H1 (cell line): ENCODE measurements around the gene ZNF318. TPM values are rescaled to one million over a fixed set of nuclear protein-coding genes. Genes with fewer than 3 reads are reported as not detected.

Source experiments
- CTCF ChIA-PET: fragments of 300-600 bp; sonication (Branson Sonifier 250); formaldehyde crosslinking; loops from one replicate; lab custom pipeline; 2021; ENCODE audit not compliant: partially characterized antibody; lab: Charles Lee
- POLR2A ChIA-PET: fragments of 300-600 bp; sonication (Branson Sonifier 250); formaldehyde crosslinking; loops from one replicate; lab custom pipeline; 2021; ENCODE audit warnings: inconsistent platforms; ENCODE audit not compliant: partially characterized antibody; lab: Charles Lee
- DNase-seq, 2 experiments: peaks; one replicate each; pipeline versions ENCODE4 v3.0.0 to v3.0.0-alpha.2; 2010 to 2022; ENCODE audit warnings: low spot score in 2 of 2, low read depth in 1 of 2, mixed read lengths in 1 of 2
- FAIRE-seq: peaks from 2 replicates; lab custom pipeline; 2011; peaks lifted over from hg19 to GRCh38; lab: Jason Lieb, UNC
- H2AFZ ChIP-seq: 2 replicates; pipeline ENCODE4 v1.8.1; 2012; ENCODE audit warnings: low read length, inconsistent platforms
- H2AK5ac ChIP-seq: 2 replicates; pipeline ENCODE4 v1.6.1; 2013; ENCODE audit warnings: low read depth, low read length
- H2BK120ac ChIP-seq: replicated peaks from 2 replicates; pipeline ENCODE3; 2013; ENCODE audit warnings: low read depth, low read length, inconsistent platforms
- H2BK12ac ChIP-seq: 2 replicates; pipeline ENCODE4 v1.6.1; 2013; ENCODE audit warnings: low read depth, low read length
- H2BK15ac ChIP-seq: 2 replicates; pipeline ENCODE4 v1.6.1; 2013; ENCODE audit warnings: low read length
- H2BK20ac ChIP-seq: 2 replicates; pipeline ENCODE4 v1.6.1; 2013; ENCODE audit warnings: low read length
- H2BK5ac ChIP-seq: 2 replicates; pipeline ENCODE4 v1.6.1; 2013; ENCODE audit warnings: low read depth, low read length
- H3K14ac ChIP-seq: 2 replicates; pipeline ENCODE4 v1.6.1; 2013; ENCODE audit warnings: inconsistent platforms; ENCODE audit not compliant: insufficient read length
- H3K18ac ChIP-seq: 2 replicates; pipeline ENCODE4 v1.6.1; 2013; ENCODE audit warnings: low read length; ENCODE audit errors: extremely low read depth
- H3K23ac ChIP-seq: 2 replicates; pipeline ENCODE4 v1.6.1; 2013; ENCODE audit warnings: inconsistent platforms; ENCODE audit not compliant: insufficient read length
- H3K23me2 ChIP-seq: 2 replicates; pipeline ENCODE4 v1.6.1; 2013; ENCODE audit warnings: low read depth, low read length
- H3K27ac ChIP-seq: 2 replicates; pipeline ENCODE4 v1.6.1; 2011; ENCODE audit warnings: low read depth, low read length, inconsistent platforms
- H3K27me3 ChIP-seq, 4 experiments: replicated peaks in 1 of 4; 1 replicate in 1 of 4; 2 replicates in 3 of 4; pipeline versions ENCODE4 v1.6.1 to v1.8.1; 2011 to 2013; ENCODE audit warnings: low read length in 3 of 4, mild to moderate bottlenecking in 3 of 4, inconsistent platforms in 2 of 4, mixed read lengths in 2 of 4, moderate library complexity in 1 of 4; ENCODE audit not compliant: control insufficient read depth in 3 of 4, insufficient read depth in 3 of 4; ENCODE audit errors: extremely low read depth in 1 of 4
- H3K36me3 ChIP-seq, 4 experiments: 2 replicates each; pipeline versions ENCODE4 v1.6.1 to v1.8.1; 2011 to 2013; ENCODE audit warnings: mild to moderate bottlenecking in 4 of 4, low read length in 3 of 4, moderate library complexity in 2 of 4, control low read depth in 1 of 4, inconsistent platforms in 1 of 4; ENCODE audit not compliant: insufficient read depth in 4 of 4, control insufficient read depth in 2 of 4
- H3K4ac ChIP-seq: replicated peaks from 2 replicates; pipeline ENCODE3; 2013; ENCODE audit warnings: low read length, low read depth, mixed read lengths, inconsistent platforms; ENCODE audit not compliant: insufficient read length
- H3K4me1 ChIP-seq, 4 experiments: replicated peaks in 1 of 4; 1 replicate in 1 of 4; 2 replicates in 3 of 4; pipeline versions ENCODE4 v1.6.1 to v1.8.1; 2011 to 2013; ENCODE audit warnings: low read length in 3 of 4, inconsistent platforms in 2 of 4, mixed read lengths in 1 of 4; ENCODE audit not compliant: insufficient read depth in 4 of 4, control insufficient read depth in 3 of 4
- H3K4me2 ChIP-seq, 2 experiments: 2 replicates each; pipeline versions ENCODE4 v1.6.1 to v1.8.1; 2011 to 2013; ENCODE audit warnings: low read depth in 2 of 2, low read length in 2 of 2, control low read depth in 1 of 2, inconsistent platforms in 1 of 2, mild to moderate bottlenecking in 1 of 2; ENCODE audit not compliant: insufficient read depth in 1 of 2
- H3K4me3 ChIP-seq, 4 experiments: fragments of 200-600, 300-600 bp in 1 of 4; sonication (generic), shearing (Covaris generic), sonication (Bioruptor Twin) in 1 of 4; 2 replicates each; pipeline versions ENCODE4 v1.5.1 to v1.8.1; 2011 to 2016; ENCODE audit warnings: low read length in 4 of 4, low read depth in 3 of 4, control low read depth in 2 of 4, inconsistent platforms in 2 of 4, mild to moderate bottlenecking in 2 of 4, mixed read lengths in 1 of 4, moderate library complexity in 1 of 4; ENCODE audit not compliant: insufficient read depth in 2 of 4; ENCODE audit errors: extremely low read depth in 1 of 4
- H3K56ac ChIP-seq: replicated peaks from 2 replicates; pipeline ENCODE3; 2013; ENCODE audit warnings: low read depth, mild to moderate bottlenecking, mixed read lengths, low read length, inconsistent platforms; ENCODE audit not compliant: insufficient read length
- H3K79me1 ChIP-seq: 2 replicates; pipeline ENCODE4 v1.6.1; 2013; ENCODE audit warnings: low read depth, low read length, control low read depth
- H3K79me2 ChIP-seq, 2 experiments: 2 replicates each; pipeline versions ENCODE4 v1.6.1 to v1.8.1; 2012 to 2013; ENCODE audit warnings: low read length in 2 of 2, mild to moderate bottlenecking in 2 of 2, inconsistent platforms in 1 of 2; ENCODE audit not compliant: insufficient read depth in 2 of 2, control insufficient read depth in 1 of 2
- H3K9ac ChIP-seq, 4 experiments: replicated peaks in 1 of 4; 1 replicate in 1 of 4; 2 replicates in 3 of 4; pipeline versions ENCODE4 v1.6.1 to v1.8.1; 2011 to 2013; ENCODE audit warnings: low read depth in 3 of 4, low read length in 3 of 4, control low read depth in 2 of 4, mild to moderate bottlenecking in 2 of 4, moderate library complexity in 2 of 4, inconsistent platforms in 1 of 4; ENCODE audit errors: extremely low read depth in 1 of 4
- H3K9me3 ChIP-seq, 2 experiments: 2 replicates each; pipeline versions ENCODE4 v1.6.1 to v1.8.1; 2012 to 2013; ENCODE audit warnings: mild to moderate bottlenecking in 2 of 2, moderate library complexity in 2 of 2, control low read depth in 1 of 2, inconsistent platforms in 1 of 2, low read depth in 1 of 2, low read length in 1 of 2, mixed read lengths in 1 of 2; ENCODE audit not compliant: insufficient read depth in 2 of 2
- H4K20me1 ChIP-seq, 2 experiments: replicated peaks in 1 of 2; 2 replicates each; pipeline versions ENCODE3 to v1.8.1; 2011 to 2013; ENCODE audit warnings: inconsistent platforms in 2 of 2, low read length in 2 of 2, mild to moderate bottlenecking in 1 of 2; ENCODE audit not compliant: insufficient read depth in 2 of 2, control insufficient read depth in 1 of 2
- H4K5ac ChIP-seq: 2 replicates; pipeline ENCODE4 v1.6.1; 2013; ENCODE audit warnings: low read length, low read depth, mixed read lengths, inconsistent platforms; ENCODE audit not compliant: insufficient read length
- H4K8ac ChIP-seq: 2 replicates; pipeline ENCODE4 v1.8.0; 2013; ENCODE audit warnings: mild to moderate bottlenecking, moderate library complexity, low read length, inconsistent platforms; ENCODE audit not compliant: insufficient read depth; ENCODE audit errors: extremely low read depth
- H4K91ac ChIP-seq: replicated peaks from 2 replicates; pipeline ENCODE3; 2013; ENCODE audit warnings: low read length, mixed read lengths, inconsistent platforms; ENCODE audit not compliant: insufficient read length
- GABPA ChIP-seq: IDR thresholded peaks from 2 replicates; pipeline ENCODE4 v1.6.1; 2011; ENCODE audit warnings: mild to moderate bottlenecking, low read length, moderate library complexity, borderline replicate concordance; ENCODE audit not compliant: insufficient read depth
- KDM5A ChIP-seq: fragments of 200-600 bp; IDR thresholded peaks from 2 replicates; pipeline ENCODE4 v1.7.1; 2012; ENCODE audit warnings: mild to moderate bottlenecking, low read length, inconsistent platforms, mixed read lengths
- MAFK ChIP-seq: IDR thresholded peaks from 2 replicates; pipeline ENCODE4 v1.6.1; 2012; ENCODE audit warnings: low read depth, mild to moderate bottlenecking, improper control_type of control experiment, low read length
- RXRA ChIP-seq: IDR thresholded peaks from 2 replicates; pipeline ENCODE4 v1.6.1; 2011; ENCODE audit warnings: low read depth, mild to moderate bottlenecking, low read length, moderate library complexity; ENCODE audit not compliant: insufficient read depth
- SP1 ChIP-seq: IDR thresholded peaks from 2 replicates; pipeline ENCODE4 v1.6.1; 2011; ENCODE audit warnings: low read depth, low read length
- WGBS, 2 experiments: shearing (Covaris generic) in 1 of 2; methylation state at CpG; one replicate each; pipeline versions ENCODE4 v1.1.6 to v1.1.7; 2013 to 2015; ENCODE audit warnings: low lambda C conversion rate in 2 of 2, mixed read lengths in 2 of 2, inconsistent platforms in 1 of 2, low coverage in 1 of 2, missing lambda C conversion rate in 1 of 2; ENCODE audit not compliant: insufficient replicate concordance in 2 of 2, insufficient coverage in 1 of 2, insufficient read length in 1 of 2; ENCODE audit errors: extremely low coverage in 1 of 2, missing lambda C conversion rate in 1 of 2; 5-methylcytosine and 5-hydroxymethylcytosine counted together
- polyA plus RNA-seq, 7 experiments: library from polyadenylated mRNA; depleted of rRNA in 3 of 7; stranded (reverse) in 5 of 7; unstranded in 2 of 7; fragments of >200 nt in 5 of 7; fragments of 200-250 nt in 2 of 7; gene quantifications; 1 replicate in 5 of 7; 2 replicates in 1 of 7; 4 replicates in 1 of 7; pipeline versions ENCODE4 v1.2.1 to v1.2.3, GENCODE V29; 2011 to 2013; ENCODE audit warnings: missing spikeins in 2 of 7, mixed read lengths in 2 of 7
- total RNA-seq: library from RNA; stranded (reverse); fragmentation: NEBNext Ultra II Directional; extraction: Animal tissue kit (Norgen Biotek cat#: 25700); gene quantifications from 2 replicates; pipeline ENCODE4 v1.2.1, GENCODE V29; 2021

ZNF318 gene
- total and polyA plus RNA-seq, 2 of the 8 experiments (the other 6 are each of a cell fraction or from before 2014, with no cell fraction given): 10.2 to 22.1 TPM

GRCh38 chr6:43405354-43405753 is 35.9 kb upstream of the ZNF318 start:
- no peak overlapping the region for H4K91ac ChIP-seq

More at GRCh38 chr6:43405354-43405753, 35.9 kb upstream of the ZNF318 start:
- H3K23ac ChIP-seq: no peak overlapping the region
- no peaks in the 10 kb centered on the region for H3K9me3 ChIP-seq
- no peaks in the 10 kb centered on the region for H3K4me1 ChIP-seq
- H3K18ac ChIP-seq: no peak overlapping the region
- H2BK12ac ChIP-seq: no peak overlapping the region
- H4K20me1 ChIP-seq: no peaks in the 10 kb centered on the region
- 79% methylated on average over 3 of the region's 3 CpGs; no CpG with 5 or more reads in 1 of the 2 experiments for WGBS, 2 experiments
- H3K79me2 ChIP-seq: no peaks in the 10 kb centered on the region
- H2BK120ac ChIP-seq: no peak overlapping the region
- H3K56ac ChIP-seq: no peak overlapping the region
- no peak overlapping the region for H3K4ac ChIP-seq
- no peak overlapping the region for H2AFZ ChIP-seq
- no peak overlapping the region for H3K4me2 ChIP-seq
- no peak overlapping the region for H2BK5ac ChIP-seq
- ChIA-PET CTCF (no interaction called here), POLR2A (no interaction called here)
- H3K4me3 ChIP-seq: no peak overlapping the region
- H2AK5ac ChIP-seq: no peak overlapping the region
- no peak overlapping the region for H3K9ac ChIP-seq
- no peak overlapping the region for H2BK20ac ChIP-seq
- H4K8ac ChIP-seq: no peak overlapping the region
- H3K27me3 ChIP-seq: no peaks in the 10 kb centered on the region
- H3K36me3 ChIP-seq: no peaks in the 10 kb centered on the region
- no peak overlapping the region for H3K14ac ChIP-seq
- no peaks in the 10 kb centered on the region for H3K79me1 ChIP-seq
- FAIRE-seq (no peak), DNase-seq (no peak)
- no peak overlapping the region for H2BK15ac ChIP-seq
- no peak overlapping the region for H4K5ac ChIP-seq
- no peak overlapping the region for H3K27ac ChIP-seq
- H3K23me2 ChIP-seq: no peaks in the 10 kb centered on the region
- TF ChIP-seq KDM5A (no peak), GABPA (no peak), SP1 (no peak), RXRA (no peak), MAFK (no peak)
